ENCODE measurements around the gene SREBF2.

SREBF2 gene

DNA sequence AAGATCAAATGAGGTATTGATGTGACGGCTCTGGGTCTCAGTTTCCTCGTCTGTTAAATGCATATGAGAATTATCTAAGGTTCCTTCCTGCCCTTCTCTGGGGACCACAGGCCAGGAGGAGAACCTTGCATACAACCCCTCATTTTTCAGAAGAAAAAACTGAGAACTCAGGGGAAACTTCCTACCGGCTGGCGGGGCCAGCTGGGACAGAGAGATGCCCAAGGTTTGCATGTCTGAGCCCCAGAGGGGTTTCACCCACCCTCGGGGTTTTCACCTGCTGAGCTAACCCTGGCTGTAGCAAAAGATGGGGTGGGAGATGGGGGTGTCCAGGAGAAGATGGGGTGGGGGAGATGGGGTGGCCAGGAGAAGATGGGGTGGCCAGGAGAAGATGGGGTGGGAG lies 89.4 kb downstream of the SREBF2 start:
- DNase-seq (ENCODE audit: low read depth) = no peak

DNA sequence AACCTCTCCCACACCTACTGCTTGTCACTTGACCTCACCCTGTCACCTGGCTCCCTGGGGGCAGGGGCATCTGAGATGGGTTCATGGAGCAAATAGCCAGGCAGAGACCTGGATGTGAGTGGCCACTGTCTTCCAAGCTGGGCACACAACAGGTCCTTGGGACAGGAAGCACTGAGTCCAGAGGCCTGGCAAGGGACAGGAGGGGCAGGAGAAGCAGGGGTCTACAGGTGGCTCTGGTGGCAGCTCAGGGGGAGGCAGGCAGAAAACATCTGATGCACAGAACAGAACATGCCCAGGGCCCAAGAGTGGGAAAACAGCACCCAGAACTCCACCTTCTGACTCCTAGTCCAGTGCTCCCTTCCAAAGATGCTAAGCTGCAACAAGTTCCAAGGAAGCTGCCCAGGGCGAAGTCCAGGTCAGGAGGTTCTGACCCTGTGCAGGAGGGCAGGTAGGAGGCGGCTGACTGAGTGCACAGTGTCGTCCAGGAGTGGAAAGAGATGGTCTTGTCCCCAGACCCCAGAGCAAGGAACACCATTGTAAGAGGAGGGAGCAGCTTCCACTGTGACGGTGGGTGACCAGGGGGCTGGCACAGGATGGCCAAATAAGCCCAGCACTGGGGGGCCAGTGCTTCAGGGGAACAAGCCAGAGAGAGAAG lies 90.2 kb downstream of the SREBF2 start:
- no peak for DNase-seq (ENCODE audit: low read depth)

GRCh38 chr22:41923595-41924276 lies 90.8 kb downstream of the SREBF2 start:
- no peak for DNase-seq (ENCODE audit: low read depth)

DNA sequence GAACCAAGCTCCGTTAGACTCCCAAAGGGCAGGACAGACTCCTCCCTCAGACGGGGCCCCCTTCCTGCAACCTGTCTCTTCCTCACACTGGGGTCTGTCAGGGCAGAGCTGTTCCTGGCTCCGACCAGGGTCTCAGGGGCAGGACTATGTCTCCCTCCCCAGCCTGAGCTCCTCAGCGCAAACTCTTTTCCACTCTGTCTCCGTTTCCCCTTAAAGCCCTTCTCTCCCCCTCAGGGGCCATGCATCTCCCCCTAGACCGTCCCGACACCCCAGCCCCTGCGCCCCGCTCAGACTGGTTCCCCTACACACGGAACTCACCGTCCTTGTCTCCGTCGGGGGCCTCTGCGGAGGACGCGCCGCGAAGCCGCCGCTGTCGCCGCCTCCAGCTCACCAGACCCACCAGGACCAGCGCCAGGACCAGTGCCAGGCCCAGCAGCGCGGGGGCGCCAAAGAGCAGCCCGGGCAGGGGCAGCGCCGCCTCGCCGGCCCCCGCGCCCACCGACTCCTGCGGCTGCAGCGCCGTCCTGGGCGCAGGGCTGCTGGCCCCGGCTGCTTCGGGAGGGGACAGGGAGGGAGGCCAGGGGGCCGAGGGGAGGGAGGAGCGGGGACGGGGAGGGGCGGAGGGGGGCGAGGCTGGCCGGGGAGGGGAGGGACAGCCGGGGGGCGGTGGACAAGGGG lies 93.0 kb downstream of the SREBF2 start:
- DNase-seq (ENCODE audit: low read depth) = peak; percentile 53

DNA sequence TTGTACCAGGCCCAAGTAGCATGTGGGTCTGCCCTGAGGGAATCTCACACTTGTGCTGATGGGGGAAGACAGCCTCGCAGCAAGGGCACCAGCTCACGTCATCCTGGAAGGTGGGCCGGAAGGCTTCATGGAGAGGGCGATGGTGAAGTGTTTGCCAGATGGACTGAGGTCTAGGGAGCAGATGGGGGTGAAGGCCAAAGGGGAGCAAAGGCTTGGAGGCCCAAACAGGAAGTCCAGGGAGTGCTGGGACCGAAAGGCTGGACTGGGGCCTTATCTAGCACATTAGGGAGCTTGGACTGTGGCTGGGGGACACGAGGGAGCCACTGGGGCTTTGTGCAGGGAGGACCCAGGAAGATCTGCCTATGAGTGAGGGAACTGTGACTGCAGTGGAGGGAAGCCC lies 94.9 kb downstream of the SREBF2 start:
- no peak for DNase-seq (ENCODE audit: low read depth)

DNA sequence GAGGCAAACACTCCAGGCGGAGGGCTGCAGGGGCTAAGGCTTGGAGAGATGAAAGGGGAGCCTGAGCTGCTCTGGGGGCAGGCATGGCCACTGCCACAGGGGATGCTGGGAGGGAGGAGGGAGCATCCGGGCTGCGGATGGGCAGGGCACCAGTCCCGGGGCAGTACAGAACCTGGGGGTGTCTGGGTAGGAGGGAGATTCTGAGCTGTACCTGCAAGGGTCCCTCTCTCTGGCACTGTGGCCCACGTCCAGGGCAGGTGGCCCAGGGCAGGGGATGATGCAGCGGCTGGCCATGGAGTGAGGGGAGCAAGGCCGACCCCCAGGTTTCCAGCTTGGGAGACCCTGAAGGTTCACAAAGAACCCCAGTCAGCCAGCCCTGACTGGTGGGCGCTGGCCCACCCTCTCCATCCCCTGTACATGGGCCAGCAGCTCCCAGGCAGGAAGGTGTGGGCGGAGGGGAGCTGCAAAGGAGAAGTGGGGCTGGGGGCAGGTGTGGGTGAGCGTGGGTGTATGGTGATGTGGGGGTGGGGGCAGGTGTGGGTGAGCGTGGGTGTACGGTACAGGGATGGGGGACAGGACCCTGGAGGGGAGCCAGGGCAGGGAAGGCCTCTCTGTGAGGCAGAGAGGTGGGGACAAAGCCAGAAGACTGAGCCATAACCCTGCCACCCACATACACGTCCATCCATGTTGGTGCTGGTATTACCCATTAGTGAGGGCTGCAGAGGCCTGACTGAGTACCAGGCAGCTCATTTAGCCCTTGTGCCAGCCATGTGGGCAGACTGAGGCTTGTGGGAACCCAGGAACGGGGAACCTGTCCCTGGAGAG lies 95.9 kb downstream of the SREBF2 start:
- no peak for DNase-seq (ENCODE audit: low read depth)

GRCh38 chr22:41929418-41929810 lies 96.5 kb downstream of the SREBF2 start:
- no peak for DNase-seq (ENCODE audit: low read depth)

GRCh38 chr22:41931701-41932269 lies 98.9 kb downstream of the SREBF2 start:
- DNase-seq (ENCODE audit: low read depth) = no peak

- DNase-seq (ENCODE audit: low read depth) = no peak
Observed at GRCh38 chr22:41932353-41932752, 99.4 kb downstream of the SREBF2 start.

GRCh38 chr22:41933411-41934177 lies 100.7 kb downstream of the SREBF2 start:
- no peak for DNase-seq (ENCODE audit: low read depth)

- no peak for DNase-seq (ENCODE audit: low read depth)
Observed at GRCh38 chr22:41934284-41935014, 101.5 kb downstream of the SREBF2 start.

GRCh38 chr22:41935015-41935351 lies 102.1 kb downstream of the SREBF2 start:
- DNase-seq (ENCODE audit: low read depth) = no peak

GRCh38 chr22:41935509-41935908 lies 102.6 kb downstream of the SREBF2 start:
- DNase-seq (ENCODE audit: low read depth) = no peak

DNA sequence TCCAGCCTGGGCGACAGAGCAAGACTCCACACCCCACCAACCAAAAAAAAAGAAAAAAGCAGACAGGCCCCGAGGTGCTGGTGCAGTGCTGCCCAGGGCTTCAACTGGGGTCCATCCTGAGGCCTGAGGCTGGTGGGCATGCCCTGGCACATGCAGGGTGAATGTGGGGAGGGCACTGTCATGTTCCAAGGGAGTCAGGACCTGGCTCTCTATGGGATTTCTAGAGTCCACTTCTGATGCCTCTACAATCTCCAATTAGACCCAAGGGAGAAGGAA lies 103.9 kb downstream of the SREBF2 start:
- no peak for DNase-seq (ENCODE audit: low read depth)

GRCh38 chr22:41939981-41940831 lies 107.3 kb downstream of the SREBF2 start:
- no peak for DNase-seq (ENCODE audit: low read depth)

DNA sequence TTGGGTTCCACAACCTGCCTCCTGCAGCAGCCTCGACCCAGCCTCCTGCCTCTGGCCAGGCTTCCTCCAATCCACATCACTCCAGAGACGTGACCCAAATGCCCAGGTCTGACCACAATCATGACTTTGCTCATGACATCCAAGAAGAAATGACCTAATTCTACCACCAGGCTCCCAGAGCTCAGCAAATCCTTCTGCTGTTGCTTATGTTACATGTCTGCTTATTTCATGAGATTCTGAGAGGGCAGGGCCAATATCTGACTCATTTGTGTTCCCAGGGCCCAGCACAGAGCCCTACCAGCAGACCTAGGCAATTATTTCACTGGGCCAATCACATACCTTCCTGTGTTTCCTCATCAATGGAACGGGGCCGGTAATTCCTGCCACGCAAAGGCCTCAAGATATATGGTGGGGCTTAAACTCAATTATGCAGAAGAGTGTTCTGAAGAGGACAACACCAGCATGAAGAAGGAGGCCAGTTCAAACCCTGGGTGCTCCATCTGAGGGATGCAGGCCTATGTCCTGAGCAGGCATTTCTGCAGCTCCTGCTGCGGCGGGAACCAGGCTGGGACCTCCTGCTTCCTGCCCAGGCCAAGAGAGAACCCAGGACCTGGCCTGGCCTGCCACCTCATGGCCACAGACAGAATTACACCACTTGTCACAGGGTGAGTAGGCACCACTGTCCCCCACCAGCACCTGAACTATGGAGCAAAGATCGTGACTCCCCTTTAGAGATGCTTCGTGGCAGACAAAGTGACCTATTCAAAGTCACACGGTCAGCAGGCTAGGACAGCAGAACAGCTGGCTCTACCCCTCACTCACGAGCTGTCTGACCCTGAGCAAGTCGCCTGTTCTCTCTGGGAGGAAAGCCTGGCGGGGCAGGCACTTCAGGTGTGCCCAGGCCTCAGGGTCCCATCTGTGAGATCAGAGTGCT lies 108.2 kb downstream of the SREBF2 start:
- peak; percentile 86 for DNase-seq (ENCODE audit: low read depth)

- DNase-seq (ENCODE audit: low read depth) = peak; percentile 37
Observed at GRCh38 chr22:41943661-41944209, 110.8 kb downstream of the SREBF2 start.

- DNase-seq (ENCODE audit: low read depth) = peak; percentile 98
Observed at GRCh38 chr22:41946629-41947423, 113.9 kb downstream of the SREBF2 start, which contains the start of gene CENPM. CENPM (minus strand) TSS chr22:41947152; CDS start chr22:41947076, 76 bp downstream.
